ENCODE results near the gene DUS2.

DNA sequence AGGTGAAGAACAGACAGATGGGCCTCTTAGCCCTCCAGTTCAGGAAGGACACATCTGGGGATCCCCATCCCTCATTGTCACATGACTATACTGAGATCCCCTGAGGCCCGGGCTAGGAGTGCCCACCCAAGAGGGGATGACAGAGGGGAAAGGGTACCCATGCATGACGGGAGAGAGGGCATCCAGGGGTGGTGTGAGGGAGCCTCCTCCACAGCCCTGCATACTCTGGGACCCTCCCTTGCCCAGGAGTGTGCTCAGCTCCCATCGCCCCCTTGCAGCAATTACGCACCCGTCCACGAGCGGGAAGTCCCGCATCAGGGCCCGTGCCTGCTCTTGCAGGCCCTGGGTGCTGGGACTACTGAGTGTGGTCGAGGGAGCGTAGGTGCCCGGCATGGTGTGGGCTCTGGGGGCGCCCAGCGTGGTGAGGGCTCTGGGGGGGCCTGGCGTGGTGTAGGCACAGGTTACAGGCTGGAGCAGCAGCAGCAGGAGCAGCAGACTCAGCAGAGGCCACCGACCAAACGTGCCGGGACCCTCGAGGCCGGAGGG is 30.4 kb upstream of the DUS2 start:
- TF ChIP-seq POLR2AphosphoS5 (IDR thresholded peaks at IDR 0.05; ENCODE audit: low read depth, low read length) (no peak), TAF1 (IDR thresholded peaks at IDR 0.05; ENCODE audit: borderline replicate concordance, low read depth, low read length) (no peak), POLR2A (IDR thresholded peaks at IDR 0.05; ENCODE audit: low read depth, low read length) (no peak)

Data from GM12892 (cell line).